Loucy (cell line): Measurements from ENCODE around the gene CRNKL1.

Source experiments
- H2AFZ ChIP-seq: fragments of 200-600 bp; sonication (generic); 2 replicates; pipeline ENCODE4 v1.6.0; 2016; ENCODE audit warnings: antibody characterized with exemption, mild to moderate bottlenecking, low read length, moderate library complexity
- H3F3A ChIP-seq: fragments of 200-600 bp; 2 replicates; pipeline ENCODE4 v1.6.0; 2016; ENCODE audit warnings: antibody characterized with exemption, low read depth, mild to moderate bottlenecking
- H3K27me3 ChIP-seq: fragments of 200-600 bp; sonication (generic); 2 replicates; pipeline ENCODE4 v1.6.1; 2014; ENCODE audit warnings: low read length, mild to moderate bottlenecking; ENCODE audit not compliant: insufficient read depth, poor library complexity, severe bottlenecking
- H3K36me3 ChIP-seq: fragments of 200-600 bp; sonication (generic); 2 replicates; pipeline ENCODE4 v1.6.1; 2016; ENCODE audit warnings: low read length; ENCODE audit not compliant: insufficient read depth
- H3K4me1 ChIP-seq: fragments of 200-600 bp; sonication (generic); 2 replicates; pipeline ENCODE4 v1.5.1; 2014; ENCODE audit warnings: low read length, mild to moderate bottlenecking; ENCODE audit not compliant: insufficient read depth, poor library complexity, severe bottlenecking
- H3K4me2 ChIP-seq: fragments of 200-600 bp; sonication (generic); 2 replicates; pipeline ENCODE4 v1.6.0; 2014; ENCODE audit warnings: antibody characterized with exemption, low read length, low read depth, mild to moderate bottlenecking; ENCODE audit not compliant: poor library complexity, severe bottlenecking
- H3K4me3 ChIP-seq: fragments of 200-600 bp; sonication (generic); 2 replicates; pipeline ENCODE4 v1.5.1; 2014; ENCODE audit warnings: low read length, mild to moderate bottlenecking, mixed read lengths; ENCODE audit not compliant: poor library complexity, severe bottlenecking
- H3K79me2 ChIP-seq: fragments of 200-600 bp; sonication (generic); 2 replicates; pipeline ENCODE4 v1.6.1; 2014; ENCODE audit warnings: low read length; ENCODE audit not compliant: insufficient read depth
- H3K9ac ChIP-seq: fragments of 200-600 bp; sonication (generic); 2 replicates; pipeline ENCODE4 v1.6.0; 2014; ENCODE audit warnings: mild to moderate bottlenecking, low read depth, low read length, moderate library complexity; ENCODE audit not compliant: poor library complexity, severe bottlenecking
- H3K9me2 ChIP-seq: fragments of 200-600 bp; sonication (generic); replicated peaks from 2 replicates; pipeline ENCODE4 v1.6.1; 2016; ENCODE audit warnings: low read depth, low read length, mixed read lengths
- H3K9me3 ChIP-seq: fragments of 200-600 bp; sonication (generic); 2 replicates; pipeline ENCODE4 v1.6.1; 2014; ENCODE audit warnings: mild to moderate bottlenecking, antibody characterized with exemption, low read length, low read depth; ENCODE audit not compliant: insufficient read depth
- H4K20me1 ChIP-seq: fragments of 200-600 bp; sonication (generic); 2 replicates; pipeline ENCODE4 v1.6.0; 2014; ENCODE audit warnings: antibody characterized with exemption, low read length, mild to moderate bottlenecking; ENCODE audit not compliant: insufficient read depth, poor library complexity, severe bottlenecking
- EZH2phosphoT487 ChIP-seq: fragments of 200-600 bp; IDR thresholded peaks from 2 replicates; pipeline ENCODE4 v1.6.1; 2018; ENCODE audit warnings: antibody characterized with exemption, mild to moderate bottlenecking, moderate library complexity, borderline replicate concordance
- TF ChIP-seq, protein P1 (sequence below): fragments of 200-600 bp; sonication (generic); conservative IDR thresholded peaks from 2 replicates; pipeline ENCODE4 v1.5.1; 2014; ENCODE audit warnings: mild to moderate bottlenecking, antibody characterized with exemption, low read length

The CRNKL1 gene

DNA sequence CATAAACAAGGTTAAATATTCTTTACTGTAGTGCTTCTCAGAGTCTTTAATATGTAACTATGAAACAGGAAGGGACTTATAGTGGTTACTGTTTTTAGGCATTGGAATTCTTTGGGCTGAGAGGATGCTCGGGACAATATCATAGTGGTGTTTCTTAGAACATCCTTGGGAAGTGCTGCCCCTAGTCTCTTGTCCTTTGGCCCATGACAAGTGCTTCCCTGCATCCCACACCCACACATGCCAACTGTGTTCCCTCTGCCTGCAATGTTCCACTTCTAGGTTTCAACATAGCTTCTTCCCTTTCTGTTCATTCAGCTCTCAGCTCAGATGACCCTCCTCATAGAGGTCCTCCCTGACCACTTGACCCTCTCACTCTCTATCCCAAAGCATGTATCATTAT is 37.7 kb upstream of the CRNKL1 start:
- Histone ChIP-seq H3K4me2 (no peak overlapping the region), H3K4me1 (no peaks in the 10 kb centered on the region)

DNA sequence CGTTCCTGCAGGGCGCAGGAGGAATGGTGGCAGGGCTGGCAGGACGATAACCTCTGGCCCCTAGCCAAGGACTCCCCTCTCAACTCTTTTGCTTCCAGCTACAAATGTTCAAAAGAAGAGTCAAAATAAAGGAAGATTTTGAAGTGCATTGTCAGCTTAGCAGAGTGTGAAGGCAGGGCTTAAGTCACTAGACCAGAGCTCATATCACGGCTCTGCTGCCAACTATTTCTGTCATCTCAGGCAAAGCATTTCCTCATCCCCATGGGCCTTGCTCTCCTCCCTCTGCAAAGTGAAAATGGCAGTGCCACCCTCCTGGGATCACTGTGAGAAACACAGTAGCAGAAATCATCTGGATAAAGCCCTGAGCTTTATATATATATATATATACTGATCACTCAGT is 36.8 kb upstream of the CRNKL1 start:
- Histone ChIP-seq H3F3A (no peaks in the 10 kb centered on the region), H3K4me1 (no peaks in the 10 kb centered on the region), H4K20me1 (no peaks in the 10 kb centered on the region), H3K36me3 (no peaks in the 10 kb centered on the region), H3K9me3 (no peaks in the 10 kb centered on the region), H3K4me3 (no peak overlapping the region), H3K79me2 (no peaks in the 10 kb centered on the region), H3K27me3 (no peaks in the 10 kb centered on the region), H2AFZ (no peak overlapping the region), H3K4me2 (no peak overlapping the region), H3K9ac (no peak overlapping the region), H3K9me2 (no peaks in the 10 kb centered on the region)
- TF ChIP-seq EZH2phosphoT487 = no peak
- TF ChIP-seq, protein P1, sequence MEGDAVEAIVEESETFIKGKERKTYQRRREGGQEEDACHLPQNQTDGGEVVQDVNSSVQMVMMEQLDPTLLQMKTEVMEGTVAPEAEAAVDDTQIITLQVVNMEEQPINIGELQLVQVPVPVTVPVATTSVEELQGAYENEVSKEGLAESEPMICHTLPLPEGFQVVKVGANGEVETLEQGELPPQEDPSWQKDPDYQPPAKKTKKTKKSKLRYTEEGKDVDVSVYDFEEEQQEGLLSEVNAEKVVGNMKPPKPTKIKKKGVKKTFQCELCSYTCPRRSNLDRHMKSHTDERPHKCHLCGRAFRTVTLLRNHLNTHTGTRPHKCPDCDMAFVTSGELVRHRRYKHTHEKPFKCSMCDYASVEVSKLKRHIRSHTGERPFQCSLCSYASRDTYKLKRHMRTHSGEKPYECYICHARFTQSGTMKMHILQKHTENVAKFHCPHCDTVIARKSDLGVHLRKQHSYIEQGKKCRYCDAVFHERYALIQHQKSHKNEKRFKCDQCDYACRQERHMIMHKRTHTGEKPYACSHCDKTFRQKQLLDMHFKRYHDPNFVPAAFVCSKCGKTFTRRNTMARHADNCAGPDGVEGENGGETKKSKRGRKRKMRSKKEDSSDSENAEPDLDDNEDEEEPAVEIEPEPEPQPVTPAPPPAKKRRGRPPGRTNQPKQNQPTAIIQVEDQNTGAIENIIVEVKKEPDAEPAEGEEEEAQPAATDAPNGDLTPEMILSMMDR = no peak

More for the DNA sequence above, 37.7 kb upstream of the CRNKL1 start:
- no peaks in the 10 kb centered on the region for H4K20me1 ChIP-seq
- no peaks in the 10 kb centered on the region for H3F3A ChIP-seq
- H3K9ac ChIP-seq = no peak overlapping the region
- TF ChIP-seq, protein P1 = no peak
- no peak for TF ChIP-seq EZH2phosphoT487
- no peak overlapping the region for H2AFZ ChIP-seq
- H3K79me2 ChIP-seq = no peaks in the 10 kb centered on the region
- no peaks in the 10 kb centered on the region for H3K36me3 ChIP-seq
- no peaks in the 10 kb centered on the region for H3K9me2 ChIP-seq
- no peaks in the 10 kb centered on the region for H3K9me3 ChIP-seq
- H3K4me3 ChIP-seq = no peak overlapping the region
- no peaks in the 10 kb centered on the region for H3K27me3 ChIP-seq

DNA sequence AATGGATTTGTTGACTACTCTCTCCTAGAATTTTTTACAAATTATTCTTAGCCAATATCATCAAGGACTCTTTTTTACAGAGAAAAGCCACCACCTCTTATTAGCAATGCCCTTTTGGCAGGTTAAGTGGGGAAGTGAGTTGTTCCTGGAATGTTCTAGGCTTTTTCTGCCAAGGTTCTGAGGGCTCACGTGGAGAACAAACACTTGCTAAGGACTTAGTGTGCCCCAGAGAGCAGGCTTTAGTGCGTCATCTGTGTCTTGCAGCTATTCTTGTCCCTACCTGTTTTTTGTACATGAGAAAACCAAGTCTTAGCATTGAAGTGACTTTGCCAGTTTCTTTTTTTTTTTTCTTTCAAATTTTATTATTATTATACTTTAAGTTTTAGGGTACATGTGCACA is 33.5 kb upstream of the CRNKL1 start:
- no peak overlapping the region for H3K4me2 ChIP-seq
- H3K79me2 ChIP-seq = no peaks in the 10 kb centered on the region
- H3K36me3 ChIP-seq = no peaks in the 10 kb centered on the region
- no peak for TF ChIP-seq EZH2phosphoT487
- TF ChIP-seq, protein P1 = no peak
- no peaks in the 10 kb centered on the region for H3K4me1 ChIP-seq
- H3K27me3 ChIP-seq = no peaks in the 10 kb centered on the region
- H3K9ac ChIP-seq = no peak overlapping the region
- H3K4me3 ChIP-seq = no peak overlapping the region
- H4K20me1 ChIP-seq = no peaks in the 10 kb centered on the region
- no peaks in the 10 kb centered on the region for H3K9me2 ChIP-seq
- H3K9me3 ChIP-seq = no peaks in the 10 kb centered on the region
- no peaks in the 10 kb centered on the region for H3F3A ChIP-seq
- no peak overlapping the region for H2AFZ ChIP-seq
